ENCODE measurements around the gene ADGRF3.

- TF ChIP-seq HMGXB4 (CRISPR knock-in tag; IDR thresholded peaks at IDR 0.05) (no peak), BACH1 (tag; IDR thresholded peaks at IDR 0.05) (no peak), EZH2 (IDR thresholded peaks at IDR 0.05; ENCODE audit: borderline replicate concordance, low read depth, low read length) (no peak), LARP7 (IDR thresholded peaks at IDR 0.05) (no peak), RBM39 (optimal IDR thresholded peaks at IDR 0.05; ENCODE audit: low read depth, low read length) (no peak), CHD7 (IDR thresholded peaks at IDR 0.05; ENCODE audit: low read depth, low read length) (no peak), FOXO4 (CRISPR knock-in tag; IDR thresholded peaks at IDR 0.05) (no peak), HIVEP1 (CRISPR knock-in tag; IDR thresholded peaks at IDR 0.05) (no peak)
These were observed 40.6 kb upstream of the ADGRF3 start for GRCh38 chr2:26387189-26387588.
